ENCODE results near the gene EBLN1. TPM values are rescaled to one million over a fixed set of nuclear protein-coding genes. Genes with fewer than 3 reads are reported as not detected.

Gene EBLN1
- not detected for polyA plus RNA-seq (ENCODE audit: insufficient read length in 10 of 10)
- long read RNA-seq, donor 1: 0 reads
- long read RNA-seq, donor 2: 0 reads
- long read RNA-seq, donor 3: 0 reads
- long read RNA-seq, donor 4: 0 reads
- long read RNA-seq, donor 5: 0 reads
- long read RNA-seq, donor 6: 0 reads
- long read RNA-seq, donor 7: 0 reads
- long read RNA-seq, donor 8: 0 reads
- long read RNA-seq, donor 9: 0 reads

GRCh38 chr10:22217842-22218241, at the start of gene EBLN1:
Gene EBLN1, minus strand, starts transcription at chr10:22218015. Its CDS starts 8,032 bp downstream, at chr10:22209983.
- no peak for DNase-seq

GRCh38 chr10:22265839-22266537, 48.2 kb upstream of the EBLN1 start:
- no peak for DNase-seq

- DNase-seq: no peak
Measured at GRCh38 chr10:22263106-22263505, 45.3 kb upstream of the EBLN1 start.

GRCh38 chr10:22259280-22259679, 41.5 kb upstream of the EBLN1 start:
- peak in 1 of 3 donors; percentile 18 for DNase-seq

GRCh38 chr10:22258471-22258870, 40.7 kb upstream of the EBLN1 start:
- peak in 1 of 3 donors; percentile 10 for DNase-seq

- peak in 2 of 3 donors; percentile 42 to 83 for DNase-seq
Measured at GRCh38 chr10:22253580-22253882, 35.7 kb upstream of the EBLN1 start.

GRCh38 chr10:22252801-22253579, 35.2 kb upstream of the EBLN1 start:
- peak; percentile 31 to 89 (median 55) for DNase-seq

- DNase-seq: peak; percentile 59 to 93 (median 86)
Measured at GRCh38 chr10:22252224-22252800, 34.5 kb upstream of the EBLN1 start.

- peak; percentile 68 to 94 (median 80) for DNase-seq
Measured at GRCh38 chr10:22251751-22252223, 34.0 kb upstream of the EBLN1 start.

GRCh38 chr10:22250897-22251660, 33.3 kb upstream of the EBLN1 start:
- DNase-seq: peak in 2 of 3 donors; percentile 37 to 76

GRCh38 chr10:22247636-22248035, 29.8 kb upstream of the EBLN1 start:
- DNase-seq: no peak

GRCh38 chr10:22246680-22247391, 29.0 kb upstream of the EBLN1 start:
- DNase-seq: peak in 1 of 3 donors; percentile 38

GRCh38 chr10:22245567-22245966, 27.8 kb upstream of the EBLN1 start:
- DNase-seq: no peak

GRCh38 chr10:22244855-22245254, 27.0 kb upstream of the EBLN1 start:
- DNase-seq: no peak

GRCh38 chr10:22244001-22244400, 26.2 kb upstream of the EBLN1 start:
- DNase-seq: no peak

- DNase-seq: no peak
Measured at GRCh38 chr10:22243321-22243720, 25.5 kb upstream of the EBLN1 start.

- DNase-seq: no peak
Measured at GRCh38 chr10:22231260-22231659, 13.4 kb upstream of the EBLN1 start.

GRCh38 chr10:22230158-22230833, 12.5 kb upstream of the EBLN1 start:
- DNase-seq: peak; percentile 42 to 81 (median 55)

GRCh38 chr10:22229802-22230157, 12.0 kb upstream of the EBLN1 start:
- peak in 1 of 3 donors; percentile 25 for DNase-seq

Measured in muscle of back (tissue), 13 donors.